Ovary (tissue), 9 donors: ENCODE data around the gene ALG14. TPM values are rescaled to one million over a fixed set of nuclear protein-coding genes. Genes with fewer than 3 reads are reported as not detected.

Experiments
- DNase-seq, 5 donors: peaks; one replicate each; pipeline ENCODE4 v3.0.0-alpha.2; 2019 to 2020
- H3K27ac ChIP-seq, 2 donors: fragments of 200-600 bp; one replicate each; pipeline versions ENCODE4 v1.5.1 to v1.8.0; 2019 to 2022
- H3K27me3 ChIP-seq: fragments of 200-600 bp; one replicate; pipeline ENCODE4 v1.8.0; 2022
- H3K36me3 ChIP-seq: fragments of 200-600 bp; sonication (generic); one replicate; pipeline ENCODE4 v1.5.1; 2019
- H3K4me1 ChIP-seq: one replicate; pipeline ENCODE4 v1.8.1; 2013; ENCODE audit warnings: mild to moderate bottlenecking, moderate library complexity; ENCODE audit not compliant: insufficient read depth
- H3K4me3 ChIP-seq: fragments of 200-600 bp; sonication (generic); one replicate; pipeline ENCODE4 v1.5.1; 2017
- H3K9me3 ChIP-seq, 2 donors: fragments of 200-600 bp in 1 of 2; sonication (generic) in 1 of 2; one replicate each; pipeline versions ENCODE4 v1.5.1 to v1.8.1; 2013 to 2019; ENCODE audit warnings: mild to moderate bottlenecking in 1 of 2, moderate library complexity in 1 of 2
- EP300 ChIP-seq: sonication (generic); formaldehyde crosslinking; IDR thresholded peaks from one replicate; pipeline ENCODE4 v1.6.1; 2017; ENCODE audit warnings: antibody characterized with exemption
- POLR2A ChIP-seq: fragments of 450-650 bp; IDR thresholded peaks from one replicate; pipeline ENCODE4 v1.6.1; 2017; ENCODE audit warnings: antibody characterized with exemption, mild to moderate bottlenecking, moderate library complexity
- WGBS, 3 donors: extraction: QIAGEN DNeasy Blood & Tissue Kit in 1 of 3; methylation state at CpG; one replicate each; pipeline versions ENCODE4 v1.1.5 to v1.1.7; 2013 to 2017; 5-methylcytosine and 5-hydroxymethylcytosine counted together
- intact Hi-C, 4 donors: fragments of 100-400 bp; cut with DNase I; formaldehyde crosslinking; loops; one replicate each; pipeline versions ENCODE4 v1.11.0 to v1.15.1; 2022 to 2023
- polyA plus RNA-seq, 2 donors: library from polyadenylated mRNA; stranded (reverse); fragments of 200-250 nt in 1 of 2; fragments of 350-450 nt in 1 of 2; fragmentation: Illumina TruSeq in 1 of 2; extraction: RNeasy Lipid Tissue Mini Kit (QIAGEN cat#74804) in 1 of 2; gene quantifications; one replicate each; pipeline ENCODE4 v1.2.3, GENCODE V29; 2013 to 2014
- total RNA-seq, 7 donors: library from RNA; depleted of rRNA in 2 of 7; stranded (reverse); fragments of >200 nt in 2 of 7; fragmentation: NEBNext Ultra II Directional in 3 of 7; extraction: Animal tissue kit (Norgen Biotek cat#: 25700) in 3 of 7; gene quantifications; one replicate each; pipeline versions ENCODE4 v1.1.0 to v1.2.4, GENCODE V29; 2016 to 2023
- TF ChIP-seq, protein P1 (sequence below), 3 donors: fragments of 450-650 bp in 2 of 3; fragments of 200-600 bp in 1 of 3; IDR thresholded peaks; one replicate each; pipeline versions ENCODE4 v1.5.1 to v1.8.0; 2016 to 2022; ENCODE audit warnings: antibody characterized with exemption in 3 of 3, mild to moderate bottlenecking in 1 of 3
- donor health status: DM: no; HTN: no; CAD: no; lungs with moderate emphysema.
- donor health status: DM: no; HTN: no; CAD: no.
- donor health status: Bipolar disorder and iron deficiency.
- donor health status: DM: yes; HTN: yes; CAD: no.
- donor health status: DM: no; HTN: no; CAD: no.
- donor health status: DM: yes; HTN: yes; CAD: no.

ALG14 gene
- total and polyA plus RNA-seq, 9 donors, result 1.2 to 16.3 (median 3.6) TPM

DNA sequence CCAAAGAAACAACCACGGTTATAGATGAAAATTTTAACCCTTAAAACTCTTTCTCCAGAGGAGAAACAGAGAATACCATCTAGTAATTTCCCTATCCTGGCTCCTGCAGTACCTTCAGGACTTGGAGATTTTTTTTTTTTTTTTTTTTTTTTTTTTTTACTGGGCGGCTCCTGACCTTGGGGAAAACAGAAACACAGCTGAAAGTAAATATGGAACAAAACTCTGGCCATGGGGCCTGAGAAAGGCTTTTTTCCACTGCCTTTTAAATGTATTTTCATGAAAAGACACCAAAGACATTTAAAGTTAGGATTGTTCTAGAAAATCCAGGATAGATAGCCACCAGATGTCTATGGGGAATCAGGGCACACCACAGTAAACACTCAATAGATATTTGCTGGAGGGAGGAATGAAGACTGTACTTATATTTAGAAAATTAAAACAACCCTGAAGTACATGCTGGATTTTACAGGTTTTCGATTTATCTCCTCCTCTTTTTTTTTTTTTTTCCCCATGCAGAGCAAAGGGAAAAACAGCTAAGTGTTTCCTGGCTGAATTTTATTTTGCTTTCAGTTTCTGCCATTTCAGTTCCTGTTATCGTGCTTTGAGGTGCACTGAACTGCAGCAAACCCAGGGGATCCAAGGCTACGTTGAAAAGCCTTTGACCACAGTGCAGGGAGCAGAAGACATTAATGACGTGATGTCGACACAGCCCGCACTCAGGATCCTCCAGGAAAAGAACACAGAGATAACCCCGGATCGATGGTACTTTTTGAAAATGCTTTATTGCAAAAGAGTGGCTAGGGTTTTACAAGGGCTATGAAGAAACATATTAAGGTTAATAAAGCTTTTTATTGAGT, 110.1 kb downstream of the ALG14 start:
- Histone ChIP-seq H3K27me3 (no peaks in the 10 kb centered on the region), H3K9me3 (no peaks in the 10 kb centered on the region), H3K27ac (peak overlapping the region; percentile 83 to 91), H3K36me3 (no peaks in the 10 kb centered on the region), H3K4me1 (peaks cover 5% of the 10 kb centered on the region), H3K4me3 (peak overlapping the region; percentile 31)
- intact Hi-C loops, result no loop called here
- WGBS, 3 donors, result 0 to 2% (median 1%) methylated on average over 10 of the region's 10 CpGs
- TF ChIP-seq EP300 (no peak), POLR2A (no peak)
- TF ChIP-seq, protein P1, sequence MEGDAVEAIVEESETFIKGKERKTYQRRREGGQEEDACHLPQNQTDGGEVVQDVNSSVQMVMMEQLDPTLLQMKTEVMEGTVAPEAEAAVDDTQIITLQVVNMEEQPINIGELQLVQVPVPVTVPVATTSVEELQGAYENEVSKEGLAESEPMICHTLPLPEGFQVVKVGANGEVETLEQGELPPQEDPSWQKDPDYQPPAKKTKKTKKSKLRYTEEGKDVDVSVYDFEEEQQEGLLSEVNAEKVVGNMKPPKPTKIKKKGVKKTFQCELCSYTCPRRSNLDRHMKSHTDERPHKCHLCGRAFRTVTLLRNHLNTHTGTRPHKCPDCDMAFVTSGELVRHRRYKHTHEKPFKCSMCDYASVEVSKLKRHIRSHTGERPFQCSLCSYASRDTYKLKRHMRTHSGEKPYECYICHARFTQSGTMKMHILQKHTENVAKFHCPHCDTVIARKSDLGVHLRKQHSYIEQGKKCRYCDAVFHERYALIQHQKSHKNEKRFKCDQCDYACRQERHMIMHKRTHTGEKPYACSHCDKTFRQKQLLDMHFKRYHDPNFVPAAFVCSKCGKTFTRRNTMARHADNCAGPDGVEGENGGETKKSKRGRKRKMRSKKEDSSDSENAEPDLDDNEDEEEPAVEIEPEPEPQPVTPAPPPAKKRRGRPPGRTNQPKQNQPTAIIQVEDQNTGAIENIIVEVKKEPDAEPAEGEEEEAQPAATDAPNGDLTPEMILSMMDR (IDR thresholded peaks at IDR 0.05), result no peak
- DNase-seq, result peak; percentile 58 to 66 (median 59)

DNA sequence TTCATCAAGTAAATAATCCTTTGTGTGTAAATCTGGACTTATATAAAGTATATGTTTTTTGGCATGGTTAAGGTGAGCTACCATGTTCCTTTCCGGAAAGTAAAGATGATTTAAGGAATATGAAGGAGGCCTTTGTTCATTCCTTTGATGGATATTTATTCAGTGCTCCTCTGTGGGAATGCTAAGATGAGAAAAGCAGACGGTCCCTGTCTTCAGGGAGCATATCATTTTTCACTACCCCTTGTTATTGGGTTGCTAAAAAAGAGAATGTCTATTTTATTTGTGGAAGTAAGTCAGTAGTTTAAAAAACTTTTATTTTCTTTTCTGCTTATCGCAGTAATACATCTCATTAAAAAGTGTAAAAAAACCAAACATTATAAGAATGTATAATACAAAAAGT, 110.8 kb downstream of the ALG14 start:
- Histone ChIP-seq H3K36me3 (no peaks in the 10 kb centered on the region), H3K9me3 (no peaks in the 10 kb centered on the region), H3K4me1 (peaks cover 5% of the 10 kb centered on the region), H3K27me3 (no peaks in the 10 kb centered on the region), H3K4me3 (no peak overlapping the region), H3K27ac (peak overlapping the region; percentile 83 to 91)
- TF ChIP-seq POLR2A (no peak), EP300 (no peak)
- TF ChIP-seq, protein P1 (IDR thresholded peaks at IDR 0.05), result no peak
- intact Hi-C loops, result no loop called here
- no peak for DNase-seq
- 57 to 63% (median 59%) methylated on average over 3 of the region's 3 CpGs for WGBS, 3 donors

DNA sequence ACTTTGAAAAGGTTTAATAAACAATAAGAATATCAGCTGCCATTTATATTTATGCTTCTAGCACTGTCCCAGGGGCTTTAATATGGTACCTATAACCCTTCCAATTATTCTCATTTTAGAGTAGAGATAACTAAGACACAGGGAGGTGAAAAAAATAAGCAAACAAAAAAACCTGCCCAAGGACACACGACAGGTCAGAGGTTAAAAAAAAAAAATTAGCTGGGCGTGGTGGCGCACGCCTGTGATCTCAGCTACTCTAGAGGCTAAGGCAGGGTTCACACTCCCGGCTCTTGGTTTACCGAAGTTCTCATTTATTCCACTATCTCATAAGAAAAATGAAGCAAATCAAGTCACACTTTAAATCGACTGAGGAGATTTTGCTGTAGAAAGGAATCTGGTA, 111.2 kb downstream of the ALG14 start:
- intact Hi-C loops, result no loop called here
- no peak for DNase-seq
- Histone ChIP-seq H3K27ac (peak overlapping the region in 1 of 2 donors; percentile 91), H3K4me3 (no peak overlapping the region), H3K4me1 (peaks cover 5% of the 10 kb centered on the region), H3K27me3 (no peaks in the 10 kb centered on the region), H3K36me3 (no peaks in the 10 kb centered on the region), H3K9me3 (no peaks in the 10 kb centered on the region)
- WGBS, 3 donors, result 78 to 94% (median 93%) methylated on average over 7 of the region's 7 CpGs
- TF ChIP-seq, protein P1 (IDR thresholded peaks at IDR 0.05), result no peak
- TF ChIP-seq POLR2A, result no peak
- TF ChIP-seq EP300, result no peak

DNA sequence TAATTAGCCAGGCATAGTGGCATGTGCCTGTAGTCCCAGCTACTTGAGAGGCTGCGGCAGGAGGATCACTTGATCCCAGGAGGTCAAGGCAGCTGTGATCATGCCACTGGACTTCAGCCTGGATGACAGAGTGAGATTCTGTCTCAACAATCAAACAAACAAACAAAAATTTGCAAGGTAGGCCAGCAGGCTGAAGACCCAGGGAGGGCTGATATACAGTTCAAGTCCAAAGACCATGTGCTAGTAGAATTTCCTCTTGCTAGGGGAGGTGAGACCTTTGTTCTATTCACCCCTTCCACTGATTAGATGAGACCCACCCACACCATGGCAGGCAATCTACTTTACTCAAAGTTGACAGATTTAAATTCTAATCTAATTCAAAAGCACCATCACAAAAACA, 114.7 kb downstream of the ALG14 start:
- 96% methylated on average over 1 of the region's 1 CpG for WGBS, 3 donors
- H3K36me3 ChIP-seq, result no peaks in the 10 kb centered on the region
- intact Hi-C loops, result no loop called here
- H3K27ac ChIP-seq, result no peak overlapping the region
- TF ChIP-seq EP300 (no peak), POLR2A (no peak)
- TF ChIP-seq, protein P1 (IDR thresholded peaks at IDR 0.05), result no peak
- no peaks in the 10 kb centered on the region for H3K9me3 ChIP-seq
- no peak overlapping the region for H3K4me3 ChIP-seq
- no peak for DNase-seq
- peaks cover 13% of the 10 kb centered on the region for H3K4me1 ChIP-seq
- no peaks in the 10 kb centered on the region for H3K27me3 ChIP-seq
